ENCODE data around the gene ACBD6. TPM values are rescaled to one million over a fixed set of nuclear protein-coding genes. Genes with fewer than 3 reads are reported as not detected.

ACBD6 gene
- total RNA-seq, 4 donors from 2014 or later, result 33.3 to 44.0 (median 42.6) TPM

DNA sequence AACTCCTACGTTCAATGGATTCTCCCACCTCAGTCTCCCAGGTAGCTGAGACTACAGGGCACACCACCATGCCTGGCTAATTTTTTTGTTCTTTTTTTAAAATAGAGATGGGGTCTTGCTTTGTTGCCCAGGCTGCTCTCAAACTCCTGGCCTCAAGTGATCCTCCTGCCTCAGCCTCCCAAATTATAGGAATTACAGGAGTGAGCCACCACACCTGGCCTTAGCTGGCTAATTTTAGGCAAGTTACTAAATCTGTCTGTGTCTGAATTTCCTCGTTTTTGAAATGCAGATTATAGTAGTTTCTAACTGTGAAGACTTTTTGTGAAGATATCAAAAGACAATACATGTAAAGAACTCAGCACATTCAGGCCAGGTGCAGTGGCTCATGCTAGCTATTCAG is 13.7 kb downstream of the ACBD6 start:
- no peaks in the 10 kb centered on the region for H3K4me1 ChIP-seq
- 92% methylated on average over 2 of the region's 2 CpGs for WGBS
- H3K27ac ChIP-seq (replicated peaks in 1 of 4), result no peak overlapping the region
- DNase-seq (ENCODE audit: extremely low spot score), result no peak
- peaks cover 0 to 50% (median 15%) of the 10 kb centered on the region in 4 donors for H3K36me3 ChIP-seq
- no peak for TF ChIP-seq EP300 (IDR thresholded peaks at IDR 0.05)
- no peak for TF ChIP-seq POLR2A (IDR thresholded peaks at IDR 0.05; ENCODE audit: low read depth)
- TF ChIP-seq, protein P1, sequence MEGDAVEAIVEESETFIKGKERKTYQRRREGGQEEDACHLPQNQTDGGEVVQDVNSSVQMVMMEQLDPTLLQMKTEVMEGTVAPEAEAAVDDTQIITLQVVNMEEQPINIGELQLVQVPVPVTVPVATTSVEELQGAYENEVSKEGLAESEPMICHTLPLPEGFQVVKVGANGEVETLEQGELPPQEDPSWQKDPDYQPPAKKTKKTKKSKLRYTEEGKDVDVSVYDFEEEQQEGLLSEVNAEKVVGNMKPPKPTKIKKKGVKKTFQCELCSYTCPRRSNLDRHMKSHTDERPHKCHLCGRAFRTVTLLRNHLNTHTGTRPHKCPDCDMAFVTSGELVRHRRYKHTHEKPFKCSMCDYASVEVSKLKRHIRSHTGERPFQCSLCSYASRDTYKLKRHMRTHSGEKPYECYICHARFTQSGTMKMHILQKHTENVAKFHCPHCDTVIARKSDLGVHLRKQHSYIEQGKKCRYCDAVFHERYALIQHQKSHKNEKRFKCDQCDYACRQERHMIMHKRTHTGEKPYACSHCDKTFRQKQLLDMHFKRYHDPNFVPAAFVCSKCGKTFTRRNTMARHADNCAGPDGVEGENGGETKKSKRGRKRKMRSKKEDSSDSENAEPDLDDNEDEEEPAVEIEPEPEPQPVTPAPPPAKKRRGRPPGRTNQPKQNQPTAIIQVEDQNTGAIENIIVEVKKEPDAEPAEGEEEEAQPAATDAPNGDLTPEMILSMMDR (IDR thresholded peaks at IDR 0.05), result no peak
- TF ChIP-seq POLR2AphosphoS5 (IDR thresholded peaks at IDR 0.05), result no peak
- no peak overlapping the region for H3K4me3 ChIP-seq
- no peaks in the 10 kb centered on the region for H3K9me3 ChIP-seq
- no peaks in the 10 kb centered on the region for H3K27me3 ChIP-seq
- intact Hi-C loops (cut with DNase I), result no loop called here

DNA sequence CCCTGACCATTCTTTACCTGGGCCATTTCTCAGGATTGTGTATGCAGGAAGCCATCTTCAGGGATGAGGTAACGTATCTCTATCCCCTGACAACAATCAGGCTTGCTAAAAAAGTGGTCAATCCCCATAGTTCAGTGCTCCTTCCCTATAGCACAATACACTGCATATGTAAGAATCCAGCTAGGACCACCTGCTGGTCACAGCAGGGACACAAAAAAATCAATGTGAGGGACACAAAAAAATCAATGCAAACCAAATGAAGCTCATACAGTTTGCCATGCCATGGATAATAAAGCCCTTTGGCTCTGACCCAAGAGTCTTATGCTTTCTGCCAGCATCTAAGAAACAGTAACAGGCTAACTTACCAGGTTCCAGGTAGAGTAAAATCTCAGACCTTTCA is 16.3 kb downstream of the ACBD6 start:
- intact Hi-C loops (cut with DNase I), result no loop called here
- peaks cover 0 to 34% (median 12%) of the 10 kb centered on the region in 4 donors for H3K36me3 ChIP-seq
- no peak for TF ChIP-seq EP300 (IDR thresholded peaks at IDR 0.05)
- no peak for TF ChIP-seq POLR2A (IDR thresholded peaks at IDR 0.05; ENCODE audit: low read depth)
- TF ChIP-seq, protein P1 (IDR thresholded peaks at IDR 0.05), result no peak
- TF ChIP-seq POLR2AphosphoS5 (IDR thresholded peaks at IDR 0.05), result no peak
- no peak for DNase-seq (ENCODE audit: extremely low spot score)
- 80% methylated on average over 1 of the region's 1 CpG for WGBS
- no peaks in the 10 kb centered on the region for H3K27me3 ChIP-seq
- no peaks in the 10 kb centered on the region for H3K9me3 ChIP-seq
- no peak overlapping the region for H3K4me3 ChIP-seq
- no peak overlapping the region for H3K27ac ChIP-seq (replicated peaks in 1 of 4)
- H3K4me1 ChIP-seq, result peaks cover 0 to 9% (median 7%) of the 10 kb centered on the region in 4 donors

DNA sequence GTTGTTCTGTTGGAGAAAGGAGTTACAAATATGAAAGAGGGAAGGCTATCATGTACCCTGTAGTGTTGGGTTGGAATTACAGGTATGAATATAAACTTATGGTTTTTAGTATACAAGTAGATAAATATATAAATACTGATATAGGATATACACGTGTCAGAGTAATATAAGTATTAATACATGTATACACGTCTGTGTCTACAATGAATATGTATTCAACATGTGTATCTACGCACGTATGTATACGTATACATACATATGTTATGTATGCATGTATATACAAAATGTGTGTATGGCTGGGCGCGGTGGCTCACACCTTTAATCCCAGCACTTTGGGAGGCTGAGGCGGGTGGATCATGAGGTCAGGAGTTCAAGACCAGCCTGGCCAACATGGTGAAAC is 17.9 kb downstream of the ACBD6 start:
- 92% methylated on average over 8 of the region's 8 CpGs for WGBS
- Histone ChIP-seq H3K27me3 (no peaks in the 10 kb centered on the region), H3K4me3 (no peak overlapping the region), H3K36me3 (peaks cover 0 to 31% (median 13%) of the 10 kb centered on the region in 4 donors), H3K9me3 (no peaks in the 10 kb centered on the region), H3K27ac (replicated peaks in 1 of 4) (no peak overlapping the region), H3K4me1 (peaks cover 0 to 9% (median 7%) of the 10 kb centered on the region in 4 donors)
- no peak for DNase-seq (ENCODE audit: extremely low spot score)
- TF ChIP-seq, protein P1 (IDR thresholded peaks at IDR 0.05), result no peak
- TF ChIP-seq EP300 (IDR thresholded peaks at IDR 0.05) (no peak), POLR2AphosphoS5 (IDR thresholded peaks at IDR 0.05) (no peak)
- intact Hi-C loops (cut with DNase I), result loop anchor here (5.0 kb wide), 1 partner anchor 232 kb away; no protein-coding TSS in a partner anchor

DNA sequence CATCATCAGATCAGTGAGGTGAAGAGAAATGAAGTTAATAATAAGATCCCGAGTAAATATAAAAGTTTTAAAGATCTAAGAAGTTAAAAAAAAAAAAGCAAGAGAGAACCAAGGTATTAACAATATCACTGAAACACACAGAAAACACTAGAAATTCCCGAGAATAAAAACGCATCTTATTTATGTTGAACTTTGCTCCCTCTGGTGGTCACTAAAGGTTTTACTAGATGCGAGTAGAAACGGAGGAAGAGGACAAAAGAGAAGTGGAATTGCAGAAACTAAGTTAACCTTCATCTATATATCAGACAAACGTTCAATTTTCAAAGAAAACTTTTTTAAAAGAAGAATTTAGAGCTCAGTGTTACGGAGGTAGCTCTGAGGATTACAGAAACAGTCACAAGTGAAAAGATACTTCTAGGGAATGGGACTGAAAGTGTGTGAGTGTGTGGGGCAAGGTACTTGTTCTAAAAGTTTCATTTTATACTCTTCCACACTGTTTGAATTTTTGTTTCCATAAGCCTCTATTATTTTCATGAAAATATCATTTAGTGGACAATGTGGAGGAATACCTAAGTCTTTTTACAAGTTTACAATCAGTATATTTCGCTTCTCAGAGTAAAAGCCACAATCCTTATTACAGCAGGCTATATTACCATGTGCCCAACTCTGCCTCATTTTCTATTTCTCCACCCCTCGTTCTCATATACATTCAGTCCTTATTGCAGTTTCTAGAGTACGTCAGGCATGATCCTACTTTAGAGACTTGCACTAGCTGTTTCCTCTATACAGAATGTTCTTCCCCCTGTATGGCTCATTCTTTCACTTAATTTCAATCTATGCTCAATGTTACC is 19.7 kb downstream of the ACBD6 start:
- WGBS, result 24% methylated on average over 10 of the region's 10 CpGs
- intact Hi-C loops (cut with DNase I), result loop anchor here (5.0 kb wide), 1 partner anchor 230 kb away; no protein-coding TSS in a partner anchor
- TF ChIP-seq, protein P1 (IDR thresholded peaks at IDR 0.05), result peak; percentile 61 to 77 (median 62)
- no peak for TF ChIP-seq POLR2A (IDR thresholded peaks at IDR 0.05; ENCODE audit: low read depth)
- no peaks in the 10 kb centered on the region for H3K9me3 ChIP-seq
- no peaks in the 10 kb centered on the region for H3K27me3 ChIP-seq
- no peak overlapping the region for H3K27ac ChIP-seq (replicated peaks in 1 of 4)
- DNase-seq (ENCODE audit: extremely low spot score), result no peak
- no peak overlapping the region for H3K4me3 ChIP-seq
- H3K36me3 ChIP-seq, result peaks cover 0 to 34% (median 13%) of the 10 kb centered on the region in 4 donors
- H3K4me1 ChIP-seq, result peaks cover 0 to 9% (median 7%) of the 10 kb centered on the region in 4 donors
